Skeletal muscle tissue (tissue), 5 donors: ENCODE data around the gene KRT79. TPM values are rescaled to one million over a fixed set of nuclear protein-coding genes. Genes with fewer than 3 reads are reported as not detected.

Source experiments
- H3K27ac ChIP-seq: one replicate; pipeline ENCODE4 v1.7.0; 2013; ENCODE audit warnings: mild to moderate bottlenecking, low read depth, low read length, inconsistent platforms
- H3K27me3 ChIP-seq, 3 donors: one replicate each; pipeline ENCODE4 v1.7.0; 2013; ENCODE audit warnings: low read length in 3 of 3; ENCODE audit not compliant: control insufficient read depth in 3 of 3, insufficient read depth in 3 of 3
- H3K36me3 ChIP-seq, 3 donors: one replicate each; pipeline ENCODE4 v1.7.0; 2013; ENCODE audit warnings: low read length in 3 of 3; ENCODE audit not compliant: control insufficient read depth in 3 of 3, insufficient read depth in 3 of 3
- H3K4me1 ChIP-seq, 3 donors: one replicate each; pipeline ENCODE4 v1.7.0; 2013; ENCODE audit warnings: low read length in 3 of 3, mild to moderate bottlenecking in 3 of 3; ENCODE audit not compliant: control insufficient read depth in 3 of 3, insufficient read depth in 3 of 3
- H3K4me3 ChIP-seq, 3 donors: one replicate each; pipeline ENCODE4 v1.7.0; 2013; ENCODE audit warnings: low read length in 3 of 3
- H3K9ac ChIP-seq, 3 donors: one replicate each; pipeline ENCODE4 v1.7.0; 2013; ENCODE audit warnings: low read length in 3 of 3, mild to moderate bottlenecking in 3 of 3, moderate library complexity in 2 of 3, low read depth in 1 of 3
- H3K9me3 ChIP-seq, 3 donors: one replicate each; pipeline ENCODE4 v1.7.0; 2013; ENCODE audit warnings: low read length in 3 of 3; ENCODE audit not compliant: control insufficient read depth in 3 of 3
- small RNA-seq: library from RNA; depleted of rRNA; stranded (forward); fragments of <200 nt; gene quantifications from one replicate; pipeline ENCODE3, GENCODE V24; 2014
- total RNA-seq: library from RNA; depleted of rRNA; stranded (reverse); fragments of >200 nt; gene quantifications from one replicate; pipeline ENCODE4 v1.2.3, GENCODE V29; 2014
- donor health status: Osteomylitis.

Gene KRT79
- total RNA-seq, 1 donor from 2014 or later, result 1.6 TPM

GRCh38 chr12:52771505-52771904 lies 62.6 kb downstream of the KRT79 start:
- H3K9me3 ChIP-seq, result peaks cover 0 to 2% (median 2%) of the 10 kb centered on the region in 3 donors
- peaks cover 10 to 12% (median 12%) of the 10 kb centered on the region in 3 donors for H3K27me3 ChIP-seq
- H3K4me1 ChIP-seq, result no peaks in the 10 kb centered on the region
- H3K9ac ChIP-seq, result no peak overlapping the region
- no peak overlapping the region for H3K4me3 ChIP-seq
- H3K36me3 ChIP-seq, result no peaks in the 10 kb centered on the region
- H3K27ac ChIP-seq, result no peak overlapping the region

Small RNA genes within 50 kb of the gene (small RNA-seq; reads per million reads assigned to genes)
- not detected for gene AC107016.2

Other genes starting within 250 kb of the KRT79 start
- gene KRT72, start 232.8 kb downstream of the KRT79 start, total RNA-seq, result not detected
- gene KRT73, start 215.8 kb downstream of the KRT79 start, total RNA-seq, result under 0.01 TPM
- gene KRT2, start 182.1 kb downstream of the KRT79 start, total RNA-seq, result not detected
- gene KRT1, start 153.9 kb downstream of the KRT79 start, total RNA-seq, result 2.1 TPM
- not detected for gene KRT77, start 130.8 kb downstream of the KRT79 start, total RNA-seq
- not detected for gene KRT76, start 57.0 kb downstream of the KRT79 start, total RNA-seq
- not detected for gene KRT3, start 38.2 kb downstream of the KRT79 start, total RNA-seq
- gene KRT4, start 20.2 kb downstream of the KRT79 start, total RNA-seq, result not detected
- not detected for gene KRT78, start 14.7 kb upstream of the KRT79 start, total RNA-seq
- 1.6 TPM for gene KRT8, start 70.8 kb upstream of the KRT79 start, total RNA-seq
- 4.2 TPM for gene KRT18, start 114.8 kb upstream of the KRT79 start, total RNA-seq
- 1,005 TPM for gene EIF4B, start 172.1 kb upstream of the KRT79 start, total RNA-seq
- 21.9 TPM for gene TNS2, start 215.8 kb upstream of the KRT79 start, total RNA-seq
- 13.0 TPM for gene SPRYD3, start 245.1 kb upstream of the KRT79 start, total RNA-seq